Activated CD8-positive, alpha-beta memory T cell treated with anti-CD3 and anti-CD28 coated beads for 36 hours (primary cell): ENCODE measurements around the gene DTNBP1. TPM values are rescaled to one million over a fixed set of nuclear protein-coding genes. Genes with fewer than 3 reads are reported as not detected.

Experiments used
- CTCF ChIA-PET: fragments of 350-600 bp; sonication (Branson Sonifier 250); formaldehyde crosslinking; loops from one replicate; lab custom pipeline; 2021; ENCODE audit warnings: antibody characterized with exemption; lab: Charles Lee
- POLR2A ChIA-PET: fragments of 350-600 bp; sonication (Branson Sonifier 250); formaldehyde crosslinking; loops from one replicate; lab custom pipeline; 2021; ENCODE audit warnings: antibody characterized with exemption; lab: Charles Lee
- total RNA-seq, 2 experiments: library from RNA; stranded (reverse); gene quantifications; one replicate each; pipeline ENCODE4 v1.2.3, GENCODE V29; 2021

DTNBP1 gene
- total RNA-seq, 2 experiments from 2014 or later = 15.9 to 17.1 TPM

DNA sequence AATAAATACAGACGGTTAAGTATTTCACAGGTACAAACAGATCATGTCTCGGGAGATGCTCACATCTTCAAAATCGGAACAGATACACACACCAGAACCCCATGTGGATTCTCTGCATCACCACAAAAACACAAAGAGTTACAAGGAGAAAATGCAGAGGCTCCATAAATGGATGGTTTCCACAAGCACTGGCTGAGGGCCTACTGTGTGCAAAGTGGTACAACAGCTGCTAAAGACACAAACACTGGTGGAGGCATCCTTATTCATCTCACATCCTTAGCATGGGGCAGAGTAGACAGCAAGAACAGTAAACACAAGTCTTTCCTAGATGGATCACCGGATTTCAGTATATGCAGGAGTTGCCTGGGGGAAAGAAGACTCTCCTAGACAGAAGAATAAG is 88.8 kb downstream of the DTNBP1 start:
- POLR2A ChIA-PET = no interaction called here
- CTCF ChIA-PET = no interaction called here

GRCh38 chr6:15573384-15573783 is 89.4 kb downstream of the DTNBP1 start:
- CTCF ChIA-PET = no interaction called here
- POLR2A ChIA-PET = no interaction called here

GRCh38 chr6:15572296-15573016 is 90.4 kb downstream of the DTNBP1 start:
- POLR2A ChIA-PET = no interaction called here
- CTCF ChIA-PET = no interaction called here

DNA sequence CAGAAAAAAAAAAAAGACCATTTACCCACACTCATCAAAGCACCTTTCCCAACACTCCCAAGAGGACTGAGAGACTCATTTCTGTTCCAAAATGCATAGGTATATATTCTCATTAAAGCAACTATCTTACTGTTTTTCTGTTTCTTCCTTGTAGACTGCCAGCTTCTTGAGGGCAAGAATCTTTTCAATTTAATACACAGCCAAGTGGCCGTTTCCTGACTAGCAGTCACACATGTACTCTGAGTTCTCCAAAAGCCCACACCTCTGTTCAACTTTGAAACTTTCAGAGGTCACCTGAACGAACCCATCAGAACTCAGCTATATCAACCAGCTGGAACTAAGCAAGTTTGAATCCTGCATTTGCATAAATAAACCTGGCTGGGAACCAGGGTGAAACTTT is 92.7 kb downstream of the DTNBP1 start:
- CTCF ChIA-PET = no interaction called here
- POLR2A ChIA-PET = no interaction called here

DNA sequence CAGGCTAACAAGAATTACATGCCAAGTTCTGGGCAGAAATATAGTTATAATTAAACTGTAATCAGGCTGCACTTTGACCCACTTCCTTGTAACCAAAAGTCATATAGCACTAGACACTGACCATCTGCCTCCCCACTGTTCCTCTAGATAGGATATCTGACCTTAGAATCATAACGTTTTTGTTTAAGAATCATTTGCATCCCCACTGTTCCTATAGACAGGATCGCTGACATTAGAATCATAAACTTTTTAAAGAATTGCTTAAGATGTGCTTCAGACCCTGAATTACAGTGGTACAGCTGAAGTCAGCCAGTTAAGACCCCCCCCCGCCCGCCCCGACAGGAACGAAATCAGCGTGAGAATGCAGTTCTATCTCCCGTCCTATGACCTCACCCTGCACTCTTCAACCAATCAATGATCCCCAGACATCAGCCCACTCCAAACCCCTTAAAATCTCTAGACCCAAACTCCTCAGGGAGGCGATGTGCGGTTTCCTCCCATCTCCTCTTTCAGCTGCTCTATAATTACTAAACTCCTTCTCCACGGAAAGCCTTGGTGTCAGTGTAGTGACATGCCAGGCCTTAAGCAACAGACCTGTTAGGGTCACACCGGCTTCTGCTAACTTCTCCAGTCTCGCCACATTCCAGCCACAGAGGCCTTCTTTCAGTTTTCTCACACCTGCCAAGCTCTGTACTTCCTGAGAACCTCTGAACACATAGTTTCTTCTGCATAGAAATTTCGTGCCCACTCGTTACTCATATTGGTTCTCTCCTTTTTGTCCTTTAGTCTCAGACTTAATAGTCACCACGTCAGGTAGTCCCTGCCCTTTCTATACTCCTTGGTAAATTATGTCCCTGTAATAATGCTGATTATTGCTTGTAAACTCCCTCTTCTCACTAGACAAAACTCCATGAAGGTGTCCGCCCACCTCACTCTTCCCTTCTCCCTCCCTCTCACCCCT is 93.5 kb downstream of the DTNBP1 start:
- ChIA-PET POLR2A (no interaction called here), CTCF (no interaction called here)

DNA sequence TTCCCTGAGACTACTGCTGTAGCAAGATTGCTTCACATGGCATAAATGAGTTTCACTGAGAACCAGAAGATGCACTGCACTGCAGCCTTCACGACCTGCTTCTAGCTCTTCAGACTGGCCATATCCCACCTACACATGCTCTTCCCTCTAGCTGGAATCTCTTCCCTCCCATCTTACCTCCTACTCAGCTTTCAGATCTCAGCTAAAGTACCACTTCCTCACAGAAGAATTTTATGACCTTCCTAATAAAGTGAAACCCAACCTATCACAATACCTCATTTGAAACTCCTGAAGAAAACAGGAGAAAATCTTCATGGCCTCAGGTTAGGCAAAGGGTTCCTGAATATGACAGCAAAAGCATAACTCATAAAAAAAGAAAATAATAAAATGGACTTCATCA is 99.9 kb downstream of the DTNBP1 start:
- ChIA-PET CTCF (no interaction called here), POLR2A (interaction anchor here (0.6 kb wide), 1 partner anchor 357 kb away, joined by 5 read pairs; no protein-coding TSS in a partner anchor)

DNA sequence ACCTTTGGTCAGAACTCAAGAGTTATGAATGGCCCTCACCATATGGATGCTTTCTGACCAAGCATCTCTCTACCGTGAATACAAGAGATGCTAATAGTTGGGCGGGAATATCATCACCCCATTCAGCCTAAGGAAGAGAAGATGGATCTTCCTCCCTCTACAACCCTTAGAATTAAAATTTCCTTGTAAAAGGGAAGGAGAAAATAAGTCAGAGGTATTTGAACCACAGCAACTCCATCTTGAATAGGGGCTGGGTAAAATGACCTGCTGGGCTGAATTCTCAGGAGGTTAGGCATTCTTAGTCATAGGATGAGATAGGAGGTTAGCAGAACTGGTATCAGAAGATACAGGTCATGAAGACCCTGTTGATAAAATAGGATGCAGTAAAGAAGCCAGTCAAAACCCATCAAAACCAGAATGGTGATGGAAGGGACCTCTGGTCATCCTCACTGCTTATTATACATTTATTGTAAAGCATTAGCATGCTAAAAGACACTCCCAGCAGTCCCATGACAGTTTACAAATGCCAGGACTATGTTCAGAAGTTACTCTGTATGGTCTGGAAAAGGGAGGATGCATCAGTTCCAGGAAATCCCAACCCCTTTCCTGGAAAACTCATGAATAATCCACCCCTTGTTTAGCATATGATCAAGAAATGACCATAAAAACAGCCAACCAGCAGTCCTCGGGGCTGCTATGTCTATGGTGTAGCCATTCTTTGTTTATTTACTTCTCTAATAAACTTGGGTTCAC is 101.2 kb downstream of the DTNBP1 start:
- ChIA-PET POLR2A (interaction anchor here (0.6 kb wide), 1 partner anchor 557 kb away, joined by 3 read pairs; no protein-coding TSS in a partner anchor), CTCF (no interaction called here)

DNA sequence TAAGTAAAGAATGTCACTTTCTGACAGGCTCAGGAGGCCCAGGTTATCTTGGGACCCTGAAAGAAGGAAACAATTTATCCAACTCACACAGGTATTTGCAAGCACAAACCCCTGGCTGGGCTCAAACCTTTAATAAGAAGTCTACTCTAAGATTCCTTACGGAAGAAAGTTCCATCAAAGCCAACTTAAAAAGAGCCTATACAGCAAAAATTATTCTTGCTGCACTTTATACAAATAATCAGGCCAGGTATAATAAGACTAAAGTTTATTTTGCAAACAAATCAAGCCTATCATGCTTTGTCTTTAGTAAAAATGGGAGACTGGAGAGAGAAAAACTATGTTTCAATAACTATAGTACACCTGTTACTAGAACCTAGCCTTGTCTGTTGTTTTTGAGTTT is 102.1 kb downstream of the DTNBP1 start:
- POLR2A ChIA-PET = no interaction called here
- CTCF ChIA-PET = no interaction called here

DNA sequence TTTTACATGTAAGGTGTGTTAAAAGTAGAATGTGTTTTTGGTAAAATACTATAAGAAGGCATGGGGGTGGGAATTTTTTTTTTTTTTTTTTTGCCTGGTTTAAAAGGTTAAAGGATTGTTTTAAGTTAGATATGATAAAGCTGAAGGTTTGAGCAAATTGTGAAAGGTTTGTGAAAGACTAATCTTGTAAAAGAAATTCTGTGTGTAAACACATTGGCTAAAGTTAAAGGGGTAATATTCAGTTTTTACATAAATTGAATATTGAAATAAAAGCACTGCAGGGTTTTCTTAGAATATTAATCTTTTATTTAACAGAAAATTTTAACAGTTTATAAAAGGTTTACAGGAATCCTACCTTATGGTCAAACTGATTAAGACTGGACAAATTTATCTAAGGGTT is 105.7 kb downstream of the DTNBP1 start:
- ChIA-PET POLR2A (no interaction called here), CTCF (interaction anchor here (0.7 kb wide), 2 partner anchors 10 to 22 kb away, joined by 4 read pairs; no protein-coding TSS in a partner anchor)

DNA sequence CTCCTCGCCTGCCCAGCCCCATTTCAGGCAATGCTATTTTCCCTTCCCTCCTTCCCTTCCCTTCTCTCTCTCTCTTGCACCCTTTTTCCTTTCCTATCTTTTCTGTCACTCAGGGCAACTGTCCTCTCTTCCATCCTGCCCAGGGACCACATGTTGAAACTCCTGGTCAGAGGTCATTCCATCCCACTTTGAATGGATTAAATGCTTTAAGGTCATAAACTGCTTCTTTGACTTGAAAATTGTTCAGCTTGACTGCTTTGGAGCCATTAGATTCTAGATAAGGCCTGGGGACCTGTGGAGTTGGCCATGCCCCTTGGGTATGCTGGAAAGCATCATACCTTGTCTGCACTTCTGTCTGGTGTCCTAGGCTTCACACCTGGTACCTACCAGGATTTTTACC is 106.1 kb downstream of the DTNBP1 start:
- ChIA-PET CTCF (no interaction called here), POLR2A (no interaction called here)

- ChIA-PET CTCF (no interaction called here), POLR2A (no interaction called here)
Observed at GRCh38 chr6:15555101-15556038, 107.5 kb downstream of the DTNBP1 start.

GRCh38 chr6:15554728-15555100 is 108.1 kb downstream of the DTNBP1 start:
- ChIA-PET CTCF (no interaction called here), POLR2A (no interaction called here)

- ChIA-PET CTCF (interaction anchor here (0.6 kb wide), 1 partner anchor 1055 kb away, joined by 3 read pairs; no protein-coding TSS in a partner anchor), POLR2A (no interaction called here)
Observed at GRCh38 chr6:15553736-15554294, 109.0 kb downstream of the DTNBP1 start.

GRCh38 chr6:15553031-15553430 is 109.8 kb downstream of the DTNBP1 start:
- POLR2A ChIA-PET = interaction anchor here (0.6 kb wide), 1 partner anchor 1215 kb away, joined by 4 read pairs; no protein-coding TSS in a partner anchor
- CTCF ChIA-PET = interaction anchor here (0.6 kb wide), 1 partner anchor 1054 kb away, joined by 3 read pairs; no protein-coding TSS in a partner anchor

DNA sequence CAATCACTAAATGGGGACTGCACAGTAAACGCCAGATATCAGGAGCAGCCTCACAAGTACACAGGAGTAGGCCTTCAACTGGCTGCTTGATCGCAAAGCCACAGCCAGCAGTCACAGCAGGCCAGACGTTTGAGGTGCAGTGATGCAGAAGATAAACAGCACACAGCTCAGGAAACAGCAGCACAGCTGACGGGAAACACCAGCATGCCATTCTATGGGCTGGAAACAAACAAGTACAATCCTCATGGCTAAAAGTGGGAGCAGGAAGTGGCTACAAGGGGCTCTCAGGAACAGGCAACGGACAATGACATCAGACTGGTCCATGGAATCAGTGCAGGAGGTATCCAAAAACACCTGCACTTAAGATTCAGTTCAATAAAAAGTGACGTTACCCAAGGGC is 111.0 kb downstream of the DTNBP1 start:
- POLR2A ChIA-PET = no interaction called here
- CTCF ChIA-PET = no interaction called here

DNA sequence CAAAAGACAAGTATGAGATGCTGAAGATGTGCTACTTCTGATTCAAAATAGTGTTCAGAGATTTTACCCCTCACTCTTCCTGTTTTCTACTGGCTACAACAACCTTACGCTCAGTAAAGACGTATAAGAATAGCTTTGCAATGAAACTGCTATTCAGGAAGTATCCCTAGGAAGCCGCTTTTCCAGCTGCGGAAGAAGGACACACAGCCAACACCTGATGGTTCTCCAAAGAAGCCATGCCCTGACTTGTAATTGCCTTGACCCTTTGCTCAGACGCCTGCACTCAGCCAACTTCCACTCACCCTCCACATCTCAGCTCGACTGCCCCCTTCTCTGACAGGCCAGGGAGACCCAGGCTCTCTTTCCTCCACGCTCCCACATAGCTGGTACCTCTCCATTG is 111.6 kb downstream of the DTNBP1 start:
- POLR2A ChIA-PET = no interaction called here
- CTCF ChIA-PET = no interaction called here

GRCh38 chr6:15550546-15551123 is 112.2 kb downstream of the DTNBP1 start:
- POLR2A ChIA-PET = interaction anchor here (0.5 kb wide), 1 partner anchor 1421 kb away, joined by 4 read pairs; no protein-coding TSS in a partner anchor
- CTCF ChIA-PET = no interaction called here

GRCh38 chr6:15549371-15549770 is 113.5 kb downstream of the DTNBP1 start:
- CTCF ChIA-PET = interaction anchor here (1.1 kb wide), 1 partner anchor 9 kb away, joined by 3 read pairs; no protein-coding TSS in a partner anchor
- POLR2A ChIA-PET = no interaction called here
